GM12878 (cell line): ENCODE data around the gene DIDO1. TPM values are rescaled to one million over a fixed set of nuclear protein-coding genes. Genes with fewer than 3 reads are reported as not detected.

Experiments
- ATAC-seq: fragments of 200-7000 bp; cut with Tn5 transposase; 3 replicates; pipeline ENCODE4 v1.9.1; 2020; ENCODE audit warnings: mild to moderate bottlenecking, moderate library complexity
- BruUV-seq: library from RNA; stranded (reverse); fragments of 400-500 nt; replicated peaks from 2 replicates; lab custom pipeline; 2021; lab: Mats Ljungman, UMichigan
- CTCF ChIA-PET: fragments of 300-600 bp; sonication (Branson Sonifier 250); formaldehyde crosslinking; extraction: SDS; loops from one replicate; lab custom pipeline; 2021; ENCODE audit warnings: inconsistent platforms; lab: Yijun Ruan, JAX
- POLR2A ChIA-PET: fragments of 350-600 bp; formaldehyde crosslinking; extraction: SDS; loops from one replicate; lab custom pipeline; 2021; ENCODE audit warnings: inconsistent platforms; lab: Charles Lee
- RAD21 ChIA-PET: fragments of 300-600 bp; sonication (Branson Sonifier 250); formaldehyde crosslinking; loops from one replicate; lab custom pipeline; 2023; ENCODE audit warnings: antibody characterized with exemption; ENCODE audit not compliant: unreplicated experiment; lab: Charles Lee
- SMC1A ChIA-PET: fragments of 300-600 bp; sonication (Branson Sonifier 250); formaldehyde crosslinking; loops from one replicate; lab custom pipeline; 2023; ENCODE audit not compliant: unreplicated experiment, uncharacterized antibody; lab: Charles Lee
- DNase-seq: peaks from one replicate; pipeline ENCODE4 v3.0.0-alpha.2; 2011; ENCODE audit warnings: low read depth, low spot score
- FAIRE-seq: peaks from 3 replicates; lab custom pipeline; 2011; peaks lifted over from hg19 to GRCh38; lab: Jason Lieb, UNC
- H2AFZ ChIP-seq: 2 replicates; pipeline ENCODE4 v1.6.0; 2011; ENCODE audit warnings: low read depth, low read length, control low read depth; ENCODE audit not compliant: control insufficient read depth
- H3K27ac ChIP-seq: 2 replicates; pipeline ENCODE4 v1.5.1; 2011; ENCODE audit warnings: control low read depth; ENCODE audit not compliant: control insufficient read depth, insufficient read depth
- H3K27me3 ChIP-seq, 2 experiments: replicated peaks in 1 of 2; 2 replicates each; pipeline versions ENCODE4 v1.6.0 to v1.6.1; 2011; ENCODE audit warnings: low read length in 1 of 2; ENCODE audit not compliant: control insufficient read depth in 2 of 2, insufficient read depth in 2 of 2
- H3K36me3 ChIP-seq, 2 experiments: 2 replicates each; pipeline ENCODE4 v1.5.1; 2011; ENCODE audit warnings: low read length in 1 of 2; ENCODE audit not compliant: control insufficient read depth in 2 of 2, insufficient read depth in 2 of 2
- H3K4me1 ChIP-seq: 2 replicates; pipeline ENCODE4 v1.6.1; 2011; ENCODE audit warnings: mild to moderate bottlenecking, low read length, moderate library complexity, mixed read lengths; ENCODE audit not compliant: control insufficient read depth, insufficient read depth
- H3K4me2 ChIP-seq: 2 replicates; pipeline ENCODE4 v1.6.0; 2011; ENCODE audit warnings: control low read depth; ENCODE audit not compliant: control insufficient read depth, insufficient read depth
- H3K4me3 ChIP-seq: fragments of 200-600 bp; sonication (generic); 2 replicates; pipeline ENCODE4 v1.5.1; 2016
- H3K79me2 ChIP-seq: 2 replicates; pipeline ENCODE4 v1.6.0; 2011; ENCODE audit warnings: low read length; ENCODE audit not compliant: control insufficient read depth, insufficient read depth
- H3K9ac ChIP-seq: 2 replicates; pipeline ENCODE4 v1.8.0; 2011; ENCODE audit warnings: low read length, control low read depth, mixed read lengths; ENCODE audit not compliant: control insufficient read depth, insufficient read depth
- H3K9me3 ChIP-seq: replicated peaks from 3 replicates; pipeline ENCODE4 v1.5.1; 2011; ENCODE audit warnings: mild to moderate bottlenecking, low read length; ENCODE audit not compliant: control insufficient read depth, insufficient read depth
- H4K20me1 ChIP-seq: 2 replicates; pipeline ENCODE4 v1.6.0; 2011; ENCODE audit not compliant: control insufficient read depth, insufficient read depth
- ATF3 ChIP-seq: IDR thresholded peaks from 2 replicates; pipeline ENCODE4 v1.6.1; 2011; ENCODE audit warnings: low read depth, mild to moderate bottlenecking, low read length, moderate library complexity, borderline replicate concordance; ENCODE audit errors: extremely low read depth
- BACH1 ChIP-seq: fragments of 450-650 bp; IDR thresholded peaks from 2 replicates; pipeline ENCODE4 v1.6.1; 2017; ENCODE audit warnings: mild to moderate bottlenecking, borderline replicate concordance
- FOS ChIP-seq: IDR thresholded peaks from 3 replicates; pipeline ENCODE4 v1.6.1; 2011; ENCODE audit warnings: borderline replicate concordance; ENCODE audit not compliant: insufficient read length; ENCODE audit errors: extremely low read depth
- HSF1 ChIP-seq: fragments of 150-350 bp; IDR thresholded peaks from 2 replicates; pipeline ENCODE4 v1.6.1; 2014; ENCODE audit warnings: mild to moderate bottlenecking, low read depth, low read length
- KDM1A ChIP-seq: fragments of 200-600 bp; sonication (generic); IDR thresholded peaks from 2 replicates; pipeline ENCODE4 v1.6.1; 2016; ENCODE audit warnings: borderline replicate concordance
- ZBTB40 ChIP-seq: fragments of 450-650 bp; IDR thresholded peaks from 2 replicates; pipeline ENCODE4 v1.6.1; 2016; ENCODE audit warnings: mild to moderate bottlenecking, moderate library complexity, borderline replicate concordance
- ZZZ3 ChIP-seq: IDR thresholded peaks from 2 replicates; pipeline ENCODE4 v1.6.1; 2011; ENCODE audit warnings: low read depth; ENCODE audit not compliant: control insufficient read depth, insufficient read length
- WGBS: methylation state at CpG from one replicate; pipeline ENCODE4 v1.1.6; 2016; ENCODE audit warnings: low lambda C conversion rate; ENCODE audit not compliant: insufficient replicate concordance, insufficient coverage; ENCODE audit errors: missing lambda C conversion rate; 5-methylcytosine and 5-hydroxymethylcytosine counted together
- in situ Hi-C: fragments of 300-500 bp; cut with MboI; formaldehyde crosslinking; loops from 9 replicates; pipeline ENCODE4 v1.14.3; 2018; ENCODE audit warnings: mixed read lengths
- intact Hi-C: fragments of 100-400 bp; cut with micrococcal nuclease; formaldehyde crosslinking; loops from one replicate; pipeline ENCODE4 v1.14.2; 2022; ENCODE audit not compliant: unreplicated experiment
- polyA plus RNA-seq, 11 experiments: library from polyadenylated mRNA; depleted of rRNA in 4 of 11; unstranded in 6 of 11; stranded (reverse) in 5 of 11; fragments of >200 nt; fragmentation: Nextera tagmentation in 4 of 11; fragmentation: Illumina TruSeq in 1 of 11; extraction: Ambion mirVana in 4 of 11; extraction: Trizol in 1 of 11; gene quantifications; 1 replicate in 1 of 11; 2 replicates in 10 of 11; pipeline versions ENCODE4 v1.2.1 to v1.2.3, GENCODE V29; 2011 to 2016; ENCODE audit warnings: inconsistent platforms in 2 of 11, missing spikeins in 2 of 11, low read depth in 1 of 11
- total RNA-seq, 4 experiments: library from RNA; depleted of rRNA in 3 of 4; stranded (reverse); fragments of >200 nt in 3 of 4; fragmentation: Illumina TruSeq in 1 of 4; extraction: Trizol in 1 of 4; gene quantifications; 2 replicates each; pipeline versions ENCODE4 v1.2.1 to v1.2.3, GENCODE V29; 2013 to 2021

The DIDO1 gene
- total and polyA plus RNA-seq, 10 of the 15 experiments (the other 5 are each of a cell fraction or from before 2014, with no cell fraction given): 5.5 to 56.4 (median 38.4) TPM

GRCh38 chr20:62935204-62935967 is 9.1 kb upstream of the DIDO1 start:
- Histone ChIP-seq H3K4me2 (peak overlapping the region; percentile 30; the same call in 1 of the 2 replicates), H2AFZ (no peak overlapping the region), H3K27me3 (no peaks in the 10 kb centered on the region), H3K4me1 (0 out of 2 replicates have a peak, but pooled peaks cover 8% of the 10 kb centered on the region), H3K9ac (no peak overlapping the region), H3K4me3 (peak overlapping the region; percentile 71; the same call in 1 of the 2 replicates), H3K36me3 (peaks cover 0 to 4% of the 10 kb centered on the region in 2 experiments; a peak in 2 of 4 replicates), H4K20me1 (no peaks in the 10 kb centered on the region), H3K9me3 (no peaks in the 10 kb centered on the region), H3K79me2 (peaks cover 92% of the 10 kb centered on the region), H3K27ac (no peak overlapping the region)
- CTCF ChIA-PET: interaction anchor here (0.7 to 2.8 kb wide), 10 partner anchors 8 to 74 kb away, joined by 3 to 14 read pairs (median 5); no protein-coding TSS in a partner anchor
- no TSS peak for BruUV-seq
- TF ChIP-seq FOS (no peak), KDM1A (no peak)
- POLR2A ChIA-PET: interaction anchor here (0.5 to 4.9 kb wide), 8 partner anchors 9 to 42 kb away, joined by 3 to 59 read pairs (median 4); partner anchors contain the start of gene DIDO1
- in situ Hi-C loops (no loop called here), intact Hi-C loops (no loop called here)
- ATAC-seq (no peak), DNase-seq (no peak), FAIRE-seq (no peak)
- RAD21 ChIA-PET: interaction anchor here (1.0 to 2.2 kb wide), 3 partner anchors 11 to 74 kb away, joined by 3 to 5 read pairs (median 5); no protein-coding TSS in a partner anchor
- WGBS: 93% methylated on average over 12 of the region's 12 CpGs
- SMC1A ChIA-PET: interaction anchor here (1.0 to 2.6 kb wide), 8 partner anchors 8 to 36 kb away, joined by 3 to 14 read pairs (median 4); no protein-coding TSS in a partner anchor

DNA sequence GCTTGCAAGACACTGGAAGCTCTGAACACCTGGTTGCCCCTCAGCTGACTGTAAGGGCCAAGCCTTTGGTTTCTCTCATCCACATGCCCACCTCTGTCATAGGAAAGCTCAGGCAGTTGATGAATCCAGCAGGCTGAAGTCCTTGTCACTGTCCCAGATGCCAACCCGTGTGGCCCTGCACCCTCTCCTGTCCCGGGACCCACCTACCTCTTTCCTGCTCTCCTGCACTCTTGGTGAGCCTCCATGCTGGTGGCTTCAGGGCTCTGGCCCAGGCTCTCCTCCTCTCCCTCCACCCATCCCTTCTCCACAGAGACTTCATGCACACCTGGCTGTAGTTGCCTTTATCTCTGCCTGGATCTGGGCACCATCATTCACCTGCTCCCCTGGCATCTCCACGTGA is 7.7 kb upstream of the DIDO1 start:
- no peaks in the 10 kb centered on the region for H4K20me1 ChIP-seq
- DNase-seq (no peak), ATAC-seq (no peak), FAIRE-seq (no peak)
- SMC1A ChIA-PET: interaction anchor here (1.9 to 2.6 kb wide), 3 partner anchors 14 to 34 kb away, joined by 5 to 14 read pairs (median 10); no protein-coding TSS in a partner anchor
- no peak overlapping the region for H2AFZ ChIP-seq
- intact Hi-C loops (no loop called here), in situ Hi-C loops (no loop called here)
- no peak overlapping the region for H3K9ac ChIP-seq
- POLR2A ChIA-PET: interaction anchor here (0.7 to 2.1 kb wide), 4 partner anchors 14 to 284 kb away, joined by 3 to 7 read pairs (median 5); no protein-coding TSS in a partner anchor
- peaks cover 2% of the 10 kb centered on the region for H3K4me1 ChIP-seq
- H3K36me3 ChIP-seq: no peaks in the 10 kb centered on the region; a peak in 1 of 4 replicates
- no peak overlapping the region for H3K4me3 ChIP-seq
- H3K79me2 ChIP-seq: peaks cover 96% of the 10 kb centered on the region
- no TSS peak for BruUV-seq
- no peak overlapping the region for H3K27ac ChIP-seq
- no peaks in the 10 kb centered on the region for H3K27me3 ChIP-seq
- RAD21 ChIA-PET: interaction anchor here (2.2 kb wide), 1 partner anchor 15 kb away, joined by 5 read pairs; no protein-coding TSS in a partner anchor
- no peaks in the 10 kb centered on the region for H3K9me3 ChIP-seq
- 95% methylated on average over 3 of the region's 3 CpGs for WGBS
- H3K4me2 ChIP-seq: peak overlapping the region; percentile 15; the same call in 1 of the 2 replicates
- CTCF ChIA-PET: interaction anchor here (0.8 to 2.8 kb wide), 7 partner anchors 9 to 48 kb away, joined by 3 to 14 read pairs (median 5); no protein-coding TSS in a partner anchor
- TF ChIP-seq HSF1: no peak
- no peak for TF ChIP-seq ZZZ3
- TF ChIP-seq BACH1: no peak
- TF ChIP-seq ATF3: no peak
- no peak for TF ChIP-seq ZBTB40
